ENCODE data around the gene ADAMTS12.

- TF ChIP-seq RAD21 (IDR thresholded peaks at IDR 0.05; ENCODE audit: low read length) (no peak), ZBTB33 (IDR thresholded peaks at IDR 0.05; ENCODE audit: borderline replicate concordance, low read depth) (no peak), TEAD4 (IDR thresholded peaks at IDR 0.05; ENCODE audit: borderline replicate concordance, insufficient read depth) (no peak)
- TF ChIP-seq, protein P1, sequence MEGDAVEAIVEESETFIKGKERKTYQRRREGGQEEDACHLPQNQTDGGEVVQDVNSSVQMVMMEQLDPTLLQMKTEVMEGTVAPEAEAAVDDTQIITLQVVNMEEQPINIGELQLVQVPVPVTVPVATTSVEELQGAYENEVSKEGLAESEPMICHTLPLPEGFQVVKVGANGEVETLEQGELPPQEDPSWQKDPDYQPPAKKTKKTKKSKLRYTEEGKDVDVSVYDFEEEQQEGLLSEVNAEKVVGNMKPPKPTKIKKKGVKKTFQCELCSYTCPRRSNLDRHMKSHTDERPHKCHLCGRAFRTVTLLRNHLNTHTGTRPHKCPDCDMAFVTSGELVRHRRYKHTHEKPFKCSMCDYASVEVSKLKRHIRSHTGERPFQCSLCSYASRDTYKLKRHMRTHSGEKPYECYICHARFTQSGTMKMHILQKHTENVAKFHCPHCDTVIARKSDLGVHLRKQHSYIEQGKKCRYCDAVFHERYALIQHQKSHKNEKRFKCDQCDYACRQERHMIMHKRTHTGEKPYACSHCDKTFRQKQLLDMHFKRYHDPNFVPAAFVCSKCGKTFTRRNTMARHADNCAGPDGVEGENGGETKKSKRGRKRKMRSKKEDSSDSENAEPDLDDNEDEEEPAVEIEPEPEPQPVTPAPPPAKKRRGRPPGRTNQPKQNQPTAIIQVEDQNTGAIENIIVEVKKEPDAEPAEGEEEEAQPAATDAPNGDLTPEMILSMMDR (IDR thresholded peaks at IDR 0.05), result no peak
Observed at GRCh38 chr5:33891788-33892619, at the start of gene ADAMTS12.

Data from SK-N-SH (cell line).